ENCODE data around the gene MT1B. TPM values are rescaled to one million over a fixed set of nuclear protein-coding genes. Genes with fewer than 3 reads are reported as not detected.

The MT1B gene
- total and polyA plus RNA-seq, 9 donors, result not detected

- DNase-seq, result no peak
- no peaks in the 10 kb centered on the region for H3K36me3 ChIP-seq
- H3K27me3 ChIP-seq, result no peaks in the 10 kb centered on the region
- peaks cover 14% of the 10 kb centered on the region for H3K4me1 ChIP-seq (ENCODE audit: insufficient read depth)
- 64 to 77% (median 72%) methylated on average over 4 of the region's 4 CpGs for WGBS, 3 donors
- no peak overlapping the region for H3K27ac ChIP-seq
- TF ChIP-seq CTCF (IDR thresholded peaks at IDR 0.05) (no peak), EP300 (IDR thresholded peaks at IDR 0.05) (no peak), POLR2A (IDR thresholded peaks at IDR 0.05) (no peak)
- no peaks in the 10 kb centered on the region for H3K9me3 ChIP-seq
- H3K4me3 ChIP-seq, result no peak overlapping the region
- intact Hi-C loops (cut with DNase I), result loop anchor here in 1 of 4 donors (10.0 kb wide), 1 partner anchor 100 kb away; the partner anchor contains the start of gene MT3
Measured at GRCh38 chr16:56684256-56684925, 32.7 kb downstream of the MT1B start.

DNA sequence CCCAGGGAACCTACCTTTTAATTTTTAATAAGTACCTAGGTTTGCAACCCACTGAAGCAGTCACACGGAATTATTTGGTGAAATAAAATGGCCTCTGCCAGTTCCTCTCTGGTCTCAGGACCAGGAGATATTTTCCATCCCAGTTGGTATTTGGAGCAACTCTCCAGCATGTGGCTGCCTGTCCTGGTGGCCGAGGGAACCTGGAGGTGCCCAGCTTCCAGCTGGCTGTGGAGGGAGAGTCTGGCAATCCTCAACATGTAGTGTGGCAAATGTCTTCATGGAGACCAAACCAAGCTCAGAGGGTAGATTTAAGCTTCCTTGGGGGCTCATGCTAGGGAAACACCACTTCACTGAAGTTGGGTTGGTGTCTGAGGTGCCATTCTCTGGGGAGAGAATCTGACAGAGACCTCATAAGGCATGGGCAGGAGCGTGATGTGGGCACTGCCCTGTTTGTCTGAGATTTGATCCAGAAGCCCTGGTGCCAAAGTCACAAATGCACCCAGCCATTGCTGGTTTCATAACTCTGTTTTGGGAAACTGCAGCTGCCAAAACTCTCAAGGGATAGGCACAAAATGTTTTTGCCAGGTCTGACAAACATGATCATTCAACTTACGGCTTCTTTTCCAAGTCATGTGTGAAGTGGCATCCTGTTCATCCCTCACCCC, 33.4 kb downstream of the MT1B start:
- no peaks in the 10 kb centered on the region for H3K36me3 ChIP-seq
- no peak for DNase-seq
- WGBS, 3 donors, result 79 to 90% (median 89%) methylated on average over 4 of the region's 4 CpGs
- peaks cover 14% of the 10 kb centered on the region for H3K4me1 ChIP-seq (ENCODE audit: insufficient read depth)
- no peaks in the 10 kb centered on the region for H3K27me3 ChIP-seq
- intact Hi-C loops (cut with DNase I), result loop anchor here in 1 of 4 donors (10.0 kb wide), 1 partner anchor 100 kb away; the partner anchor contains the start of gene MT3
- TF ChIP-seq CTCF (IDR thresholded peaks at IDR 0.05), result no peak
- no peak for TF ChIP-seq POLR2A (IDR thresholded peaks at IDR 0.05)
- TF ChIP-seq EP300 (IDR thresholded peaks at IDR 0.05), result no peak
- H3K4me3 ChIP-seq, result no peak overlapping the region
- H3K9me3 ChIP-seq, result no peaks in the 10 kb centered on the region
- no peak overlapping the region for H3K27ac ChIP-seq

DNA sequence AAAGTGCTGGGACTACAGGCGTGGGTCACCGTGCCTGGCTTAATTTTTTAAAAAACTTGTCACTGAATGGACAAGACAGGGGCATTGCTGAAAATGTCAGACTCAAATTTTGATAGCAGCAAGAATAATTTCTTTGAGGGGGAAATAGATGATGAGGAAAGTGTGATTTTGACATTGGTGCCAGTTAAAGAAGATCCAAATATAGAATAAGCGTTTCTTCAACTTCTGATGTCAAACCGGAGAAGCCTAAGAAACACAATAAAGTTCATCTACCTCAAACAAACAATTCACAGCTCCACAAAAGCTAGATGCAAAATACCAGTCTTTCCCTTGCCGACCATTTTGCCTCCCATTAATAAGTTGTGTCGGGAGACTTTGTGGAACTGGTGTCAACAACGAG, 35.1 kb downstream of the MT1B start:
- no peak for DNase-seq
- Histone ChIP-seq H3K4me3 (no peak overlapping the region), H3K36me3 (no peaks in the 10 kb centered on the region), H3K27me3 (no peaks in the 10 kb centered on the region), H3K4me1 (ENCODE audit: insufficient read depth) (peaks cover 11% of the 10 kb centered on the region), H3K9me3 (no peaks in the 10 kb centered on the region), H3K27ac (no peak overlapping the region)
- intact Hi-C loops (cut with DNase I), result loop anchor here in 1 of 4 donors (10.0 kb wide), 1 partner anchor 102 kb away; the partner anchor contains the start of gene MT3
- WGBS, 3 donors, result 89 to 97% (median 96%) methylated on average over 7 of the region's 7 CpGs
- TF ChIP-seq POLR2A (IDR thresholded peaks at IDR 0.05) (no peak), CTCF (IDR thresholded peaks at IDR 0.05) (no peak), EP300 (IDR thresholded peaks at IDR 0.05) (no peak)

GRCh38 chr16:56688762-56689161, 37.1 kb downstream of the MT1B start:
- peaks cover 3% of the 10 kb centered on the region for H3K4me1 ChIP-seq (ENCODE audit: insufficient read depth)
- H3K27ac ChIP-seq, result no peak overlapping the region
- no peak for TF ChIP-seq CTCF (IDR thresholded peaks at IDR 0.05)
- no peak for TF ChIP-seq EP300 (IDR thresholded peaks at IDR 0.05)
- no peak for TF ChIP-seq POLR2A (IDR thresholded peaks at IDR 0.05)
- WGBS, 3 donors, result 17 to 29% (median 22%) methylated on average over 1 of the region's 1 CpG
- H3K4me3 ChIP-seq, result no peak overlapping the region
- H3K27me3 ChIP-seq, result no peaks in the 10 kb centered on the region
- no peaks in the 10 kb centered on the region for H3K9me3 ChIP-seq
- no peak for DNase-seq
- intact Hi-C loops (cut with DNase I), result loop anchor here in 1 of 4 donors (10.0 kb wide), 1 partner anchor 104 kb away; the partner anchor contains the start of gene MT3
- H3K36me3 ChIP-seq, result no peaks in the 10 kb centered on the region
